ENCODE data around the gene CEP170. TPM values are rescaled to one million over a fixed set of nuclear protein-coding genes. Genes with fewer than 3 reads are reported as not detected.

CEP170 gene
- total RNA-seq, 1 donor from 2014 or later = 45.0 TPM

GRCh38 chr1:243270097-243270864 lies 15.2 kb upstream of the CEP170 start:
- DNase-seq (no peak), ATAC-seq (ENCODE audit: poor library complexity) (no peak)
- intact Hi-C loops (cut with DNase I) = no loop called here

- intact Hi-C loops (cut with DNase I) = no loop called here
- DNase-seq (no peak), ATAC-seq (ENCODE audit: poor library complexity) (peak; percentile 7)
These were observed 14.3 kb upstream of the CEP170 start for GRCh38 chr1:243269461-243269801.

GRCh38 chr1:243268751-243269460 lies 13.8 kb upstream of the CEP170 start:
- DNase-seq = no peak
- ATAC-seq (ENCODE audit: poor library complexity) = peak; percentile 45
- intact Hi-C loops (cut with DNase I) = no loop called here

- intact Hi-C loops (cut with DNase I) = no loop called here
- no peak for DNase-seq
- peak; percentile 35 for ATAC-seq (ENCODE audit: poor library complexity)
These were observed 13.0 kb upstream of the CEP170 start for GRCh38 chr1:243267914-243268653.

- intact Hi-C loops (cut with DNase I) = no loop called here
- DNase-seq = peak; percentile 58
- ATAC-seq (ENCODE audit: poor library complexity) = peak; percentile 13
These were observed 12.4 kb upstream of the CEP170 start for GRCh38 chr1:243267471-243267880.

- DNase-seq (no peak), ATAC-seq (ENCODE audit: poor library complexity) (no peak)
- intact Hi-C loops (cut with DNase I) = no loop called here
These were observed 11.2 kb upstream of the CEP170 start for GRCh38 chr1:243266231-243266630.

GRCh38 chr1:243264717-243265116 lies 9.6 kb upstream of the CEP170 start:
- intact Hi-C loops (cut with DNase I) = no loop called here
- DNase-seq = no peak
- ATAC-seq (ENCODE audit: poor library complexity) = peak; percentile 55

GRCh38 chr1:243261390-243261789 lies 6.3 kb upstream of the CEP170 start:
- no peak for DNase-seq
- ATAC-seq (ENCODE audit: poor library complexity) = no peak
- intact Hi-C loops (cut with DNase I) = no loop called here

- ATAC-seq (ENCODE audit: poor library complexity) (no peak), DNase-seq (no peak)
- intact Hi-C loops (cut with DNase I) = no loop called here
These were observed 5.3 kb upstream of the CEP170 start for GRCh38 chr1:243260221-243260880.

GRCh38 chr1:243258731-243259130 lies 3.6 kb upstream of the CEP170 start:
- intact Hi-C loops (cut with DNase I) = no loop called here
- DNase-seq (no peak), ATAC-seq (ENCODE audit: poor library complexity) (no peak)

GRCh38 chr1:243257189-243257588 lies 2.1 kb upstream of the CEP170 start:
- intact Hi-C loops (cut with DNase I) = no loop called here
- ATAC-seq (ENCODE audit: poor library complexity) (no peak), DNase-seq (no peak)

- intact Hi-C loops (cut with DNase I) = no loop called here
These were observed 1.5 kb upstream of the CEP170 start for GRCh38 chr1:243256590-243256989.

GRCh38 chr1:243255791-243256512 lies 871 bp upstream of the CEP170 start, which contains the start of gene SDCCAG8:
Gene SDCCAG8 (plus strand): TSS chr1:243256041. CDS start chr1:243256174, 133 bp downstream.
- DNase-seq (peak; percentile 98), ATAC-seq (ENCODE audit: poor library complexity) (peak; percentile 92)
- intact Hi-C loops (cut with DNase I) = no loop called here

More at GRCh38 chr1:243256590-243256989, 1.5 kb upstream of the CEP170 start:
- DNase-seq (no peak), ATAC-seq (ENCODE audit: poor library complexity) (no peak)

- ATAC-seq (ENCODE audit: poor library complexity) (peak; percentile 20), DNase-seq (peak; percentile 83)
- intact Hi-C loops (cut with DNase I) = no loop called here
These were observed 701 bp downstream of the CEP170 start for GRCh38 chr1:243254233-243254926.

GRCh38 chr1:243253926-243254232 lies 1.2 kb downstream of the CEP170 start:
- ATAC-seq (ENCODE audit: poor library complexity) (no peak), DNase-seq (no peak)
- intact Hi-C loops (cut with DNase I) = no loop called here

GRCh38 chr1:243253211-243253925 lies 1.7 kb downstream of the CEP170 start:
- intact Hi-C loops (cut with DNase I) = no loop called here
- ATAC-seq (ENCODE audit: poor library complexity) (no peak), DNase-seq (no peak)

- DNase-seq = no peak
- intact Hi-C loops (cut with DNase I) = no loop called here
- no peak for ATAC-seq (ENCODE audit: poor library complexity)
These were observed 3.5 kb downstream of the CEP170 start for GRCh38 chr1:243251539-243251938.
